ENCODE results near the gene KCNMA1. TPM values are rescaled to one million over a fixed set of nuclear protein-coding genes. Genes with fewer than 3 reads are reported as not detected.

The KCNMA1 gene
- total RNA-seq, 1 donor = 106 TPM

GRCh38 chr10:77041636-77042258 lies 595.9 kb downstream of the KCNMA1 start:
- no peak overlapping the region for H3K4me3 ChIP-seq (ENCODE audit: low read depth, low read length)
- TF ChIP-seq CTCF (IDR thresholded peaks at IDR 0.05; ENCODE audit: insufficient read depth, low read length) = no peak
- DNase-seq (ENCODE audit: low read depth) = no peak

GRCh38 chr10:77038407-77038806 lies 599.2 kb downstream of the KCNMA1 start:
- DNase-seq (ENCODE audit: low read depth) = no peak
- no peak for TF ChIP-seq CTCF (IDR thresholded peaks at IDR 0.05; ENCODE audit: insufficient read depth, low read length)
- no peak overlapping the region for H3K4me3 ChIP-seq (ENCODE audit: low read depth, low read length)

GRCh38 chr10:77037735-77038403 lies 599.7 kb downstream of the KCNMA1 start:
- no peak overlapping the region for H3K4me3 ChIP-seq (ENCODE audit: low read depth, low read length)
- DNase-seq (ENCODE audit: low read depth) = no peak
- no peak for TF ChIP-seq CTCF (IDR thresholded peaks at IDR 0.05; ENCODE audit: insufficient read depth, low read length)

GRCh38 chr10:77036993-77037734 lies 600.4 kb downstream of the KCNMA1 start:
- DNase-seq (ENCODE audit: low read depth) = no peak
- TF ChIP-seq CTCF (IDR thresholded peaks at IDR 0.05; ENCODE audit: insufficient read depth, low read length) = peak; percentile 50
- no peak overlapping the region for H3K4me3 ChIP-seq (ENCODE audit: low read depth, low read length)

- H3K4me3 ChIP-seq (ENCODE audit: low read depth, low read length) = no peak overlapping the region
- no peak for TF ChIP-seq CTCF (IDR thresholded peaks at IDR 0.05; ENCODE audit: insufficient read depth, low read length)
- DNase-seq (ENCODE audit: low read depth) = no peak
Observed at GRCh38 chr10:77036276-77036675, 601.3 kb downstream of the KCNMA1 start.

GRCh38 chr10:77034795-77035194 lies 602.8 kb downstream of the KCNMA1 start:
- no peak for TF ChIP-seq CTCF (IDR thresholded peaks at IDR 0.05; ENCODE audit: insufficient read depth, low read length)
- H3K4me3 ChIP-seq (ENCODE audit: low read depth, low read length) = no peak overlapping the region
- no peak for DNase-seq (ENCODE audit: low read depth)
